Measurements from ENCODE around the gene PHLDB1. TPM values are rescaled to one million over a fixed set of nuclear protein-coding genes. Genes with fewer than 3 reads are reported as not detected.

The PHLDB1 gene
- total RNA-seq, 2 experiments from 2014 or later: 2.0 to 2.4 TPM

- intact Hi-C loops (cut with micrococcal nuclease): no loop called here
- Mint-ChIP-seq H3K9me3 (no peaks in the 10 kb centered on the region), H3K27ac (no peak overlapping the region), H3K27me3 (peaks cover 2% of the 10 kb centered on the region), H3K36me3 (no peaks in the 10 kb centered on the region), H3K4me1 (ENCODE audit: low read depth) (peaks cover 32% of the 10 kb centered on the region), H3K4me3 (no peak overlapping the region)
- DNase-seq: no peak
- ChIA-PET CTCF (interaction anchor here (0.7 to 3.9 kb wide), 36 partner anchors 9 to 309 kb away, joined by 3 to 38 read pairs (median 8); partner anchors contain the start of genes CENATAC, CXCR5, DDX6 and TREH), POLR2A (interaction anchor here (0.8 to 1.3 kb wide), 3 partner anchors 104 to 206 kb away, joined by 3 to 4 read pairs (median 3); no protein-coding TSS in a partner anchor)
These were observed 81.6 kb downstream of the PHLDB1 start for GRCh38 chr11:118688851-118689502.

DNA sequence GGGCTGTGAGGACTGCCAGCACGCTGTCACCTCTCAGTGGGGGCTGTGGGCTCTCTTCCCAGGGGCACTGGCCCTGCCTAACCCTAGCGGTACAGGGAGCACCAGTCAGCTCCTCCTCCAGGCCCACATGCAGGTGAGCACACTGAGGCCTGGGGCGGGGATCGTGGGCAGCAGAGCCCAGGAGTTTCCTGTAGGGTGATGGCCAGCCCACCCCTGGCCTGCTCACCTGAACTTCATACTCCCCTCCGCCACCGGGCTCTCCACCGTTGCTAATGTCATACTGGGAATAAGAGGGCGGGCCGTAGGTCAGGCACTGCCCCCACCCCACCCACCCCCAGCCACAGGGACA is 82.1 kb downstream of the PHLDB1 start:
- DNase-seq: no peak
- Mint-ChIP-seq H3K4me1 (ENCODE audit: low read depth) (peaks cover 34% of the 10 kb centered on the region), H3K27me3 (peaks cover 2% of the 10 kb centered on the region), H3K36me3 (no peaks in the 10 kb centered on the region), H3K27ac (no peak overlapping the region), H3K4me3 (no peak overlapping the region), H3K9me3 (no peaks in the 10 kb centered on the region)
- POLR2A ChIA-PET: interaction anchor here (0.8 to 1.3 kb wide), 3 partner anchors 100 to 205 kb away, joined by 3 to 4 read pairs (median 4); partner anchors contain the start of gene CXCR5
- intact Hi-C loops (cut with micrococcal nuclease): no loop called here
- CTCF ChIA-PET: interaction anchor here (0.6 to 3.9 kb wide), 63 partner anchors 9 to 308 kb away, joined by 3 to 38 read pairs (median 5); partner anchors contain the start of genes BCL9L, CENATAC, CXCR5 and DDX6

GRCh38 chr11:118689852-118690552 is 82.6 kb downstream of the PHLDB1 start:
- Mint-ChIP-seq H3K27me3 (peaks cover 2% of the 10 kb centered on the region), H3K4me3 (peak overlapping the region; percentile 79), H3K36me3 (no peaks in the 10 kb centered on the region), H3K4me1 (ENCODE audit: low read depth) (peaks cover 39% of the 10 kb centered on the region), H3K9me3 (no peaks in the 10 kb centered on the region), H3K27ac (peak overlapping the region; percentile 70)
- DNase-seq: peak; percentile 94
- intact Hi-C loops (cut with micrococcal nuclease): loop anchor here (1.0 to 5.0 kb wide), 6 partner anchors 57 to 266 kb away; partner anchors contain the start of genes CXCR5 and UPK2
- CTCF ChIA-PET: interaction anchor here (0.6 to 3.9 kb wide), 65 partner anchors 9 to 308 kb away, joined by 3 to 38 read pairs (median 5); partner anchors contain the start of genes BCL9L, CENATAC, CXCR5 and DDX6
- POLR2A ChIA-PET: interaction anchor here (0.8 to 1.3 kb wide), 3 partner anchors 100 to 205 kb away, joined by 3 to 4 read pairs (median 4); partner anchors contain the start of gene CXCR5

DNA sequence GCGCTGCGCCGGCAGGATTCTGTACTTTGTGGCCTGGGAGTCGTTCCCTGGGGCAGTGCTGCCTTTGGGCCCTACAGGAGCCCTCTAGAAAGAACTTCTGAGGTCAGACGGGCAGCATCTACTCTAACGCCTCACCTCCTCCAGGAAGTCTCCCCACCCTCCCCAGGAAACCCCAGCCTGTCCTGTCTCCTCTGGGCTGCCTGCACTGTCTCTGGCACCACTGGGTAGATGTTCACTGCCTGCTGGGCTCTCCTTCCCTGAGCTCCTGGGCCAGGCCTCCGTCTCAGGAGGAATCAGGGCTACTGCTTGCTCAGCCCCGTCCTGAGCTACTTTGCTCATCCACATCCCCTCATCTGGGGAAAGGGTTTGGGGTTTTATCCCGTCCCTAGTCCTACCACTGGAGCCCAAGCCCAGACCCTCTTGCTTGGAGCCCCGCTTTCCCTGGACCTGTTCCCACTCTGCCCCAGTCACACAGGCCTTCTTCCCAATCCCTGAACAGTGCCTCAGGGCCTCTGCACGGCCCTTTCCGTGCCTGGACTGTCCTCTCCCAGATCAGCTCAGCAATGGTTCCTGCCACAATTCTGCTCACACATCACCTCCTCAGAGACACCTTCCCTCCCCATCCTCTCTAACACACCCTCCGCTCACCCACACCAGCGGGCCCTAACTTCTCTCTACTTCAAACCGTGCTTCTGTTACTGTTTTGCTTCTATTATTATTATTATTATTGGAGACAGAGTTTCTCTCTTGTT is 83.3 kb downstream of the PHLDB1 start:
- H3K4me1 Mint-ChIP-seq (ENCODE audit: low read depth): peaks cover 45% of the 10 kb centered on the region
- no peaks in the 10 kb centered on the region for H3K36me3 Mint-ChIP-seq
- no peak for DNase-seq
- intact Hi-C loops (cut with micrococcal nuclease): loop anchor here (1.0 to 5.0 kb wide), 6 partner anchors 57 to 266 kb away; partner anchors contain the start of genes CXCR5 and UPK2
- POLR2A ChIA-PET: interaction anchor here (1.3 kb wide), 1 partner anchor 204 kb away, joined by 4 read pairs; no protein-coding TSS in a partner anchor
- H3K27ac Mint-ChIP-seq: no peak overlapping the region
- no peaks in the 10 kb centered on the region for H3K9me3 Mint-ChIP-seq
- peak overlapping the region; percentile 79 for H3K4me3 Mint-ChIP-seq
- CTCF ChIA-PET: interaction anchor here (0.8 to 3.9 kb wide), 34 partner anchors 11 to 266 kb away, joined by 3 to 38 read pairs (median 7); partner anchors contain the start of genes BCL9L, CXCR5, DDX6 and TREH
- H3K27me3 Mint-ChIP-seq: peaks cover 2% of the 10 kb centered on the region

- no peak overlapping the region for H3K27ac Mint-ChIP-seq
- peaks cover 57% of the 10 kb centered on the region for H3K4me1 Mint-ChIP-seq (ENCODE audit: low read depth)
- ChIA-PET POLR2A (interaction anchor here (0.7 to 1.1 kb wide), 3 partner anchors 99 to 203 kb away, joined by 3 to 4 read pairs (median 3); partner anchors contain the start of gene DDX6), CTCF (interaction anchor here (0.8 to 1.3 kb wide), 6 partner anchors 15 to 262 kb away, joined by 3 to 8 read pairs (median 3); partner anchors contain the start of gene BCL9L)
- intact Hi-C loops (cut with micrococcal nuclease): loop anchor here (2.0 to 5.0 kb wide), 3 partner anchors 55 to 215 kb away; partner anchors contain the start of gene CXCR5
- peak; percentile 80 for DNase-seq
- H3K9me3 Mint-ChIP-seq: no peaks in the 10 kb centered on the region
- H3K4me3 Mint-ChIP-seq: no peak overlapping the region
- no peaks in the 10 kb centered on the region for H3K36me3 Mint-ChIP-seq
- H3K27me3 Mint-ChIP-seq: peaks cover 2% of the 10 kb centered on the region
These were observed 84.8 kb downstream of the PHLDB1 start for GRCh38 chr11:118691926-118692830.

- Mint-ChIP-seq H3K9me3 (no peaks in the 10 kb centered on the region), H3K27me3 (no peaks in the 10 kb centered on the region), H3K4me3 (no peak overlapping the region), H3K36me3 (no peaks in the 10 kb centered on the region), H3K4me1 (ENCODE audit: low read depth) (peaks cover 63% of the 10 kb centered on the region), H3K27ac (no peak overlapping the region)
- ChIA-PET CTCF (interaction anchor here (0.9 to 2.1 kb wide), 3 partner anchors 96 to 236 kb away, joined by 3 to 6 read pairs (median 5); partner anchors contain the start of gene DDX6), POLR2A (no interaction called here)
- no peak for DNase-seq
- intact Hi-C loops (cut with micrococcal nuclease): loop anchor here (5.0 kb wide), 2 partner anchors 53 to 188 kb away; partner anchors contain the start of gene CXCR5
These were observed 86.8 kb downstream of the PHLDB1 start for GRCh38 chr11:118694185-118694584.

DNA sequence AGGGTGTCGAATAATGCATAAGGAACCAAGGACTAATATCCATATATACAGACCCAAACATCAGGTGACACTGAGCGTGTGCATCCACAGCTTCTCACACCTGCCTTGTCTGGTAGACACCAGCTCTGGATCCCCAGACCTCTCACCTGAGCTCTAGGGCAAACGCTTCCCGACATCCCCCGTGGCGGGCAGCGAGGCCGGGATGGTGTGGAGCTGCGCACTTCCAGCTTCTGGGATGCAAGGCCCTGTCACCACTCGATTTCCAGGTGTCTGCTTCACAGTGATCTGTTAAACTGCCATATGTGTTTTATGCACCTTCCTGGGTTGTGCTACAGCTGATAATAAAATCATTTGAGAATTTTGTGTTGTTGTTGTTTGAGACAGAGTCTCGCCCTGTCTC is 87.4 kb downstream of the PHLDB1 start:
- H3K27ac Mint-ChIP-seq: no peak overlapping the region
- H3K36me3 Mint-ChIP-seq: peaks cover under 1% of the 10 kb centered on the region
- no peak for DNase-seq
- H3K4me3 Mint-ChIP-seq: no peak overlapping the region
- no peaks in the 10 kb centered on the region for H3K9me3 Mint-ChIP-seq
- no peaks in the 10 kb centered on the region for H3K27me3 Mint-ChIP-seq
- intact Hi-C loops (cut with micrococcal nuclease): loop anchor here (5.0 kb wide), 2 partner anchors 53 to 188 kb away; partner anchors contain the start of gene CXCR5
- ChIA-PET CTCF (interaction anchor here (0.6 to 2.1 kb wide), 5 partner anchors 11 to 264 kb away, joined by 3 to 6 read pairs (median 5); partner anchors contain the start of gene DDX6), POLR2A (no interaction called here)
- peaks cover 68% of the 10 kb centered on the region for H3K4me1 Mint-ChIP-seq (ENCODE audit: low read depth)

DNA sequence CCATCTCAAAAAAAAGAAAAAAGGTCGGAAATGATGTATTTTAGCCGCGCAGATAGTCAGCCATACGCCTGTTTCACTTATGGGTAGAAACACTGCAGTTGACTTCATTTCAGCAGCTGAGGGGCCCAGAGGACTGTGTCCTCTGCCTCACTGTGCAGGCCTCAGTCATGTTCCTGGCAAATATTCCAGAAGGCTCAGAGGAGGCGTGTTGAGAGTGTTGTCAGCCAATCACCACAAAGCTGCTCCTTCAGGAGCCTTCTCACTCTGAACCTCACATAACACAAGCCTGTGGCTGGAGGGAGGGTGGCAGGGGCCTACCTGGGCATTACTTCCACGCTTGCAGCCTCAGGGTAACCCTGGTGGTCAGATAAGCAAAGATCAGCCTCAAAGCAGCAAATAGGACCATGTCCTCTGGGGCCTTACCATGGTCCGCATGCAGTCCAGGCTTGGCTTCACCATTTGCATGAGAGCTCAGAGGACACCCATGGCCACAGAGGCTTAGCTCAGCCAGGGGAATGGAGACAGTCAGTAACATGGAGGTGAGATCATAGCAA is 89.3 kb downstream of the PHLDB1 start:
- CTCF ChIA-PET: interaction anchor here (1.1 to 1.2 kb wide), 2 partner anchors 9 to 260 kb away, joined by 3 to 4 read pairs; no protein-coding TSS in a partner anchor
- H3K27ac Mint-ChIP-seq: peak overlapping the region; percentile 28
- POLR2A ChIA-PET: interaction anchor here (1.1 to 1.4 kb wide), 2 partner anchors 8 to 173 kb away, joined by 6 read pairs; no protein-coding TSS in a partner anchor
- H3K4me3 Mint-ChIP-seq: no peak overlapping the region
- H3K4me1 Mint-ChIP-seq (ENCODE audit: low read depth): peaks cover 58% of the 10 kb centered on the region
- H3K36me3 Mint-ChIP-seq: peaks cover 5% of the 10 kb centered on the region
- DNase-seq: no peak
- H3K27me3 Mint-ChIP-seq: no peaks in the 10 kb centered on the region
- intact Hi-C loops (cut with micrococcal nuclease): no loop called here
- H3K9me3 Mint-ChIP-seq: peaks cover 6% of the 10 kb centered on the region

- Mint-ChIP-seq H3K4me3 (no peak overlapping the region), H3K36me3 (peaks cover 5% of the 10 kb centered on the region), H3K27me3 (no peaks in the 10 kb centered on the region), H3K4me1 (ENCODE audit: low read depth) (peaks cover 53% of the 10 kb centered on the region), H3K27ac (no peak overlapping the region), H3K9me3 (peaks cover 6% of the 10 kb centered on the region)
- DNase-seq: no peak
- POLR2A ChIA-PET: no interaction called here
- CTCF ChIA-PET: interaction anchor here (1.2 kb wide), 1 partner anchor 260 kb away, joined by 4 read pairs; no protein-coding TSS in a partner anchor
- intact Hi-C loops (cut with micrococcal nuclease): no loop called here
These were observed 89.9 kb downstream of the PHLDB1 start for GRCh38 chr11:118697346-118697745.
